Measurements from ENCODE around the gene ARID1A.

ARID1A gene

DNA sequence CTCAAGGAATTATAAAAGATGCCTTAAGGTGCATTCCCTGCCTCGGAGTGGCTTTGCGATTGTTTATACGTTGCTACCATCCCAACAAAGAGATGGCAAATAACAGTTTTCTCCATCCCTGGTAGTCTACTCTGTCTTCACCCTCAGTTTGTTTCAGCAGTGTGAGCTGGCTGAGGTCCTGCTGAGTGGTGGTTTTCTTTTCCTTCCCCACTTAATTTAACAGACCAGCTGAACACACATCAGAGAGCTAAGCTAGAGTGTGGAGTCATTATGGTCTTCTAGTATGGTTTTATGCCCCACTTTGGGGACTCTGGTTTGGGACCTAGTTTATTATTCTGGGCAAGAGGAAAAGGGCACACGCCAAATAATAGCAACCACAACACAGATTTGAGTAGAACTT lies 94.1 kb downstream of the ARID1A start:
- H3K27ac ChIP-seq: no peak overlapping the region
- TF ChIP-seq ZFX (IDR thresholded peaks at IDR 0.05): no peak
- TF ChIP-seq, protein P1, sequence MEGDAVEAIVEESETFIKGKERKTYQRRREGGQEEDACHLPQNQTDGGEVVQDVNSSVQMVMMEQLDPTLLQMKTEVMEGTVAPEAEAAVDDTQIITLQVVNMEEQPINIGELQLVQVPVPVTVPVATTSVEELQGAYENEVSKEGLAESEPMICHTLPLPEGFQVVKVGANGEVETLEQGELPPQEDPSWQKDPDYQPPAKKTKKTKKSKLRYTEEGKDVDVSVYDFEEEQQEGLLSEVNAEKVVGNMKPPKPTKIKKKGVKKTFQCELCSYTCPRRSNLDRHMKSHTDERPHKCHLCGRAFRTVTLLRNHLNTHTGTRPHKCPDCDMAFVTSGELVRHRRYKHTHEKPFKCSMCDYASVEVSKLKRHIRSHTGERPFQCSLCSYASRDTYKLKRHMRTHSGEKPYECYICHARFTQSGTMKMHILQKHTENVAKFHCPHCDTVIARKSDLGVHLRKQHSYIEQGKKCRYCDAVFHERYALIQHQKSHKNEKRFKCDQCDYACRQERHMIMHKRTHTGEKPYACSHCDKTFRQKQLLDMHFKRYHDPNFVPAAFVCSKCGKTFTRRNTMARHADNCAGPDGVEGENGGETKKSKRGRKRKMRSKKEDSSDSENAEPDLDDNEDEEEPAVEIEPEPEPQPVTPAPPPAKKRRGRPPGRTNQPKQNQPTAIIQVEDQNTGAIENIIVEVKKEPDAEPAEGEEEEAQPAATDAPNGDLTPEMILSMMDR (conservative IDR thresholded peaks at IDR 0.05): no peak

DNA sequence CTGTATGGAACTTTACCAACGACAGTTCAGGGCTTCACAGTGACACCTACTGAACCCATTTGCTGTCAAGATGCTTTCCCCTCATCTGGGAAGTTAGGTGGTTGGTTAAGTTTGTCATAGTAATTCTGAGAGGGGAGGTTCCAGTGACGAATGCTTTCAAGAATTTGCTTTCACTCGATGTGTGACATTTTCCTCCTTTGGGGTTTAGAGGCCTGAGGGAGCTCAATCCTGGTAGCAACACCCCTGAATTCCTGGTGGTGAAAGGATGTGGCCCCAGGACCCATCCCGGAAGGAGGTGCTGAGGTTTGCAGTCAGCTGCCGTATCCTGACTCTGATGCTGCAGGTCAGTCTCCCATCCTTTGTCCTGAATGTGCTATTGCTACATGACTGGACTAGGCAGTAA lies 94.7 kb downstream of the ARID1A start:
- no peak overlapping the region for H3K27ac ChIP-seq
- no peak for TF ChIP-seq ZFX (IDR thresholded peaks at IDR 0.05)
- TF ChIP-seq, protein P1 (conservative IDR thresholded peaks at IDR 0.05): no peak

DNA sequence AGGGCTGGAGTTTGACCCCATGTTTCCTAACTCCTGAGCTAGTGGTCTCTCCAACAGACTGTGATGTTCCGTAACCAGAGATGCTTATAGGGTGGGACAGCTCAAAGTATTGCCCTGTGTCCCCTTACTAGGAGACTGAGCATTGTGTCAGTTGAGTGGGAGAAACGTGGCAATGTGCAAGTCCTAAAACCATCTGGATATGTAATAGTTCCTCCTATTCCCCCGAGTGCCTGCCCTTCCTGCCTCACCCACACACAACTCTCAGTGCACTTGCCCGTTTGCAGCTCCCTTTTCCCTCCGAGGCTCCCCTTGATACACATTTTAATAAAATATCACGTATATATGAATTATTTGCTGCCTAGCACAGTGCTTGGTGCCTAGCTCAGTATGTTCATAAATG lies 95.3 kb downstream of the ARID1A start:
- H3K27ac ChIP-seq: no peak overlapping the region
- TF ChIP-seq, protein P1 (conservative IDR thresholded peaks at IDR 0.05): no peak
- TF ChIP-seq ZFX (IDR thresholded peaks at IDR 0.05): no peak

DNA sequence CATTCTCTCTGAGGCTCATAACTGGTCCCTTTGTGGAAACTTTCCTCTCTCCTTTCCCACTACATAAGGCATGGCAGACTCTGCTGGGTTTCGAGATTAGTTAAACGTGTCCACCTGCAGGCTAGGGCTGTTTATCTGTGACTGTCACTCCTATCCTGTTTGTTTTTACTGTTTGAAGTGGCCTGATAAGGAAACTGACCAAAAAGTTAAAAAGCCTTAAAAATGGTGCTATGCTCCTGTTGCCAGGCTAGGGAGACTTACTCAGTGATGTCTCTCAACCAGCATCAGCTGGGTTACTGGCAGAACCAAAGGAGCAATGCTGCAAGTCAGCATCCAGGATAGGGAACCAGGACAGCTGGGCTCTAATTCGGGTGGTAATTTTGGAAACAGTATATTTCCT lies 95.8 kb downstream of the ARID1A start:
- no peak for TF ChIP-seq ZFX (IDR thresholded peaks at IDR 0.05)
- TF ChIP-seq, protein P1 (conservative IDR thresholded peaks at IDR 0.05): no peak
- H3K27ac ChIP-seq: no peak overlapping the region

DNA sequence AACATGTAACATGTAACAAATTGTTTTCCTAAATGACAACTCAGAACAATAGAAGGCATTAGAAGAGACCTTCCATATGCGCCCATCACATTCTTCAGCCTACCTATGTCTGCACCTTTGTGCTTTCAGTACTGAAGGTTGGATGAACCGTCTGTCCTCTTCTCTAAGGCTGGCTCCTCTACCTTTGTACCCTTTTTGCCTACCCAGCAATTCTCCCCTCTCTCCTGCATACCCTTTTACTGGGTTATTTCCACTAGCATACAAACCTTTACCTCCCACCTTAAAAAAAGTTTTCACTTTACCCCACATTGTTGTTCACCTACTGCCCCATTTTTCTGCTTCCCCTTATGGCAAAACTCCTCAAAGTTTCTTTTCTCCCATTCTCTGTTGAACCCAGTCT lies 97.1 kb downstream of the ARID1A start:
- no peak overlapping the region for H3K27ac ChIP-seq
- TF ChIP-seq ZFX (IDR thresholded peaks at IDR 0.05): no peak
- TF ChIP-seq, protein P1 (conservative IDR thresholded peaks at IDR 0.05): no peak

DNA sequence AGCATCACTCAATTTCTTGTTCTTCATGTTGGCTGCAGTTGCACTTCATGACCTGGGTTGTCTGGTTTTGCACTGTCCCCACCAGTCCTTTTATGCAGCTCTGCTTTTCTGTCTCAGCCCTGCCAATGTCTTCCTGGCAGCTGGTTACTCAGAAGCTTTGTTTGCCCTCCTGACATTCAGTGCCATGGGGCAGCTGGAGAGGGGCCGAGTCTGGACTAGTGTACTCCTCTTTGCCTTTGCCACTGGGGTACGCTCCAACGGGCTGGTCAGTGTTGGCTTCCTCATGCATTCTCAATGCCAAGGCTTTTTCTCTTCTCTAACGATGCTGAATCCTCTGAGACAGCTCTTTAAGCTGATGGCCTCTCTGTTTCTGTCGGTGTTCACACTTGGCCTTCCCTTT lies 98.6 kb downstream of the ARID1A start:
- H3K27ac ChIP-seq: no peak overlapping the region
- TF ChIP-seq, protein P1 (conservative IDR thresholded peaks at IDR 0.05): no peak
- no peak for TF ChIP-seq ZFX (IDR thresholded peaks at IDR 0.05)

DNA sequence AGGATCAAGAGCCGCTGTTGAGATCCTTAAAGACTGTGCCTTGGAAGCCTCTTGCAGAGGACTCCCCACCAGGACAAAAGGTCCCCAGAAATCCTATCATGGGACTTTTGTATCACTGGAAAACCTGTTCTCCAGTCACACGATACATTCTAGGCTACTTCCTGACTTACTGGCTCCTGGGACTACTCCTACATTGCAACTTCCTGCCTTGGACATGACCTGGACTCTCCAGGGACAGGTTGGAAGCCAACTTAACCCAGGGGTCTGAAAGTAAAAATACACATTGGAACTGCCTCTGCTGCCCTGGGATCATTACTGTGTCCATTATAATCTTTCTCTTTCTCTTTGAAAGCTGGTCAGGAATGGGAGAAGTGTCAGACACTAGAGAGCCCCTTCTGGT lies 101.8 kb downstream of the ARID1A start:
- H3K27ac ChIP-seq: no peak overlapping the region
- TF ChIP-seq, protein P1 (conservative IDR thresholded peaks at IDR 0.05): no peak
- TF ChIP-seq ZFX (IDR thresholded peaks at IDR 0.05): no peak

Measured in C4-2B (cell line).